HEK293T (cell line): Measurements from ENCODE around the gene PLA2G4A.

Experiments used
- ARNT ChIP-seq: fragments of 450-650 bp; IDR thresholded peaks from 2 replicates; pipeline ENCODE4 v1.6.1; 2017; ENCODE audit warnings: mild to moderate bottlenecking
- BHLHE40 ChIP-seq: fragments of 450-650 bp; IDR thresholded peaks from 2 replicates; pipeline ENCODE4 v1.6.1; 2016; ENCODE audit warnings: mild to moderate bottlenecking, moderate library complexity, borderline replicate concordance
- CTBP1 ChIP-seq: fragments of 450-650 bp; IDR thresholded peaks from 2 replicates; pipeline ENCODE4 v1.6.1; 2016; ENCODE audit warnings: borderline replicate concordance
- ELF4 ChIP-seq: fragments of 450-650 bp; IDR thresholded peaks from 2 replicates; pipeline ENCODE4 v1.6.1; 2017; ENCODE audit warnings: antibody characterized with exemption
- FOXK2 ChIP-seq: fragments of 450-650 bp; IDR thresholded peaks from 2 replicates; pipeline ENCODE4 v1.6.1; 2016; ENCODE audit warnings: mild to moderate bottlenecking
- SP1 ChIP-seq: fragments of 450-650 bp; IDR thresholded peaks from 2 replicates; pipeline ENCODE4 v1.6.1; 2017
- SUZ12 ChIP-seq: fragments of 450-650 bp; IDR thresholded peaks from 2 replicates; pipeline ENCODE4 v1.6.1; 2016; ENCODE audit warnings: mild to moderate bottlenecking

- no peak for TF ChIP-seq SUZ12
- TF ChIP-seq ARNT, result no peak
- no peak for TF ChIP-seq CTBP1
- no peak for TF ChIP-seq SP1
- no peak for TF ChIP-seq ELF4
- TF ChIP-seq BHLHE40, result no peak
- no peak for TF ChIP-seq FOXK2
Observed at GRCh38 chr1:186925881-186926669, 97.3 kb downstream of the PLA2G4A start.
